Measurements from ENCODE around the gene BCOR.

DNA sequence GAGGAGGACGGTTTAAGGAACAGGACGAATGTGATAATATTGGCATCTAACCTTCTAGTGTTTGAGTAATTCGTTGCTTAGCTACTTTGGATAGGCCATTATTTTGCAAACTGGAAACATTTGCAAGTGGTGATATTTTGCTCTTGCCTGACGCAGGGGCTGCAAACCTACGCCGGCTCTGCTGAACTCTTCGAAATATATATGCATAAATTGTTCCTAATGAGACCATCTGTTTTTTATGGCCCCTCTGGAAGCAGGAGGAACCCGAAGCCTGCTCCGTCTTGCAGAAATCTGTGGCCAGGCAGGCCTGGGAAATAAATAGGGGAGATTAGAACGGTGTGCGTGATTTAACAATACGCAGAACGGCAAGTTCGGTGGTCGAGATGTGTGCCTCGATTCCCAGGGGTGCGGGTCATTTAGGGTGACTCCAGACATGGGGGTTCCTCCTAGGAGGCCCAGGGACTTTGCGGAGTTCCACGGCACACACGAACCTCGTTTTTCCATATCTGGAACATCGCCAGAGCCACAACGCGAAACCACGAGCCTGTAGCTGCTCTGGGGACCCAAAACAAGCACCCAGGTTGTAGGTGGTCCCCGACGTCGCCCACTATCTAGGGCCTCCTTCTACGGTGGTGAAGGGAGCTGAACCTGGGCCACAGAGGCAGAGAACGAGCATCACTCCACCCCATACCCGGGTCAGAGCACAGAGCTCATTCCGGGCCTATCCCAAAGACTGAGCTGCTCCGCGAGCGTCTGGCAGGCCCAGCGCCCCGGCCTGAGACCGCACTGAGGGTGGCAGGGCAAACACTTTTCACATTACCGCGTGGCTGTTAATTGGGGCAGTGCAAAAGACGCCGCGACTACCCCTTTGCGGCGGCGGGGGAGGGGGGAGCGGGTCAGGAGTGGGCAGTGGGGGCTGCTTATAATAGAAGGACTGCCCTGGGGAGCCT lies 89.7 kb downstream of the BCOR start:
- TF ChIP-seq, protein P1, sequence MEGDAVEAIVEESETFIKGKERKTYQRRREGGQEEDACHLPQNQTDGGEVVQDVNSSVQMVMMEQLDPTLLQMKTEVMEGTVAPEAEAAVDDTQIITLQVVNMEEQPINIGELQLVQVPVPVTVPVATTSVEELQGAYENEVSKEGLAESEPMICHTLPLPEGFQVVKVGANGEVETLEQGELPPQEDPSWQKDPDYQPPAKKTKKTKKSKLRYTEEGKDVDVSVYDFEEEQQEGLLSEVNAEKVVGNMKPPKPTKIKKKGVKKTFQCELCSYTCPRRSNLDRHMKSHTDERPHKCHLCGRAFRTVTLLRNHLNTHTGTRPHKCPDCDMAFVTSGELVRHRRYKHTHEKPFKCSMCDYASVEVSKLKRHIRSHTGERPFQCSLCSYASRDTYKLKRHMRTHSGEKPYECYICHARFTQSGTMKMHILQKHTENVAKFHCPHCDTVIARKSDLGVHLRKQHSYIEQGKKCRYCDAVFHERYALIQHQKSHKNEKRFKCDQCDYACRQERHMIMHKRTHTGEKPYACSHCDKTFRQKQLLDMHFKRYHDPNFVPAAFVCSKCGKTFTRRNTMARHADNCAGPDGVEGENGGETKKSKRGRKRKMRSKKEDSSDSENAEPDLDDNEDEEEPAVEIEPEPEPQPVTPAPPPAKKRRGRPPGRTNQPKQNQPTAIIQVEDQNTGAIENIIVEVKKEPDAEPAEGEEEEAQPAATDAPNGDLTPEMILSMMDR (conservative IDR thresholded peaks at IDR 0.05; ENCODE audit: low read length): no peak
- no peak for TF ChIP-seq EZH2phosphoT487 (IDR thresholded peaks at IDR 0.05; ENCODE audit: borderline replicate concordance)
